Endometrial microvascular endothelial cells (primary cell): ENCODE measurements around the gene TYW1. TPM values are rescaled to one million over a fixed set of nuclear protein-coding genes. Genes with fewer than 3 reads are reported as not detected.
"Not testable (repeated sequence)": the region's sequence is repeated elsewhere in the genome, so short reads cannot be mapped to it uniquely, and the experiment has no call there.

Experiments
- in situ Hi-C: cut with HindIII; loops from 2 replicates; pipeline ENCODE4 v1.10.0; 2017; ENCODE audit warnings: low sequenced_read_pairs, low pct_unique_long_range_greater_than_20kb; ENCODE audit errors: inconsistent ontology term
- total RNA-seq: library from RNA; depleted of rRNA; stranded (reverse); fragments of >200 nt; gene quantifications from one replicate; pipeline ENCODE4 v1.2.3, GENCODE V29; 2015; ENCODE audit errors: inconsistent ontology term

Gene TYW1
- total RNA-seq, 1 donor from 2014 or later: 22.4 TPM

DNA sequence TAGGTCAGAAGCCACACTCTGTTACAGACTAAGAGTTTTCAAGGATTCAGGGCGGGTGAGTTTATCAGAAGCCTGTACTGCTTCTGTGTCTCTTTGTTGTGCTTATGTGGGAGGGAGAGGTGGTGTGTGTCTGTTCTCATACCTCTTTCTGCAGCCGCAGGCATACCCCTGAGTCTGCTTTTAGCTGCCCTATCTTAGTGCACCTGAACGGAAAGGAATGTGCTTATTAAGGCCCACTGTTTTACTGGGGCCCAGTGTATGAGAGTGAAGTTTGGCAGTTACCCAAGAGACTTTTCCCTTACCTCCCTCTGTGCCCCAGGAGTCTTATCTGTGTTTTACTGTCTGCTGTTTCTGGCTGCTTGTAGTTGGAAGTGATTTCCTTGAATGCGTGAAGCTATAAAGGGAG, 104.3 kb downstream of the TYW1 start:
- in situ Hi-C loops: no loop called here

DNA sequence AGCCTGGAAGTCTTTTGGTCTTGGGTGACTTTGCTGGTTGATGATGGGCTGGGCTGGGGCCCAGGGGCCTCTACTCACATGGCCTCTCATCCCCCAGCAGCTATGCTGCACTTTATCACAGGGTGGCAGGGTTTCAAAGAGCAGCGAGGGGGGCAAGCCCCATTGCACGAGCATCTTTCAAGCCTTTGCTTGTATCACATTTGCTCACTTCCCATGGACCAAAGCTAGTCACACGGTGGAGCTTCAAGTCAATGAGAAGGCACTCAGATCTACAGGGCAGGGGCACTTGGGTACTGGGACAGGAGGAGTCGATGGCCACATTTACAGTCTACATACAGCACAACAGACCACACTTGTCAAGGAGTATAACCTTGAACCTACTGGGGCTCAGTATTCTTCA, 108.3 kb downstream of the TYW1 start:
- in situ Hi-C loops: not testable (repeated sequence)

DNA sequence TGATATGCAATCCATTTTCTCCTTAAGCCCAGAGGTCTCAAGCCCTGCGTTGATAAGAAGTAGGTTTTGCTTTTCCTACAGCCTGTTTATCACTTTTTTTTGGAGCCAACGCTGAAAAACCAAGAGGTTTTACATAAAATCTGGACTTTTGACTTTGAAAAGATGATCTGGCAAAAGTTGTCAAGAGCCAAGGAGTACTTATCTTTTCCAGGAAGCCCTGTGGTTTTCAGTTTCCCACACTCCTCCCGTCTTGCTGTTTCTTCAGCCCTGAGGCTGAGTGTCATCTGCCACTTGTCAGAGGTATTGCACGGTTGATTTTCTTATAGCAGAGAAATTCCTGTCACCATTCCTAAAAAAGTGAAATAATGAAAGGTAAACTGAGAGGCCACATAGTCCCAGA, 108.7 kb downstream of the TYW1 start:
- in situ Hi-C loops: no loop called here

DNA sequence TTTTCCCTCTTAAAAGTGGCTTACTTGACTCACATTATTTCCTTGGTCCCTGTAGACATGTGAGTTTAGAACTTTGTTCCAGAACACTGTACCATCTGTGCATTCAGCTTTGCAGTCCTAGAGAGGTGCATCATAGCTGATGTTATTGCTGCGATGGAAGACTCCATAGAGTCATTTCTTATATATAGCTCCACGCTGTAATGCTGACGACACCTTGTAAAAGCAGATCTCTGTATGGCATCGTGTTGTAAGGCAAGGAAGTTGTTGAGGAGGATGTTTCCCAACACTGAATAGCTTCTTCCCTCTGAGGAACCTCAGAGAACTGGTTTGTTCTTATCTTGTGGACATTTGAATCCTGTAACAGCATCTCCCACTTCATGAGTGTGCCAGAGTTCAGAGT, 109.6 kb downstream of the TYW1 start:
- in situ Hi-C loops: not testable (repeated sequence)

DNA sequence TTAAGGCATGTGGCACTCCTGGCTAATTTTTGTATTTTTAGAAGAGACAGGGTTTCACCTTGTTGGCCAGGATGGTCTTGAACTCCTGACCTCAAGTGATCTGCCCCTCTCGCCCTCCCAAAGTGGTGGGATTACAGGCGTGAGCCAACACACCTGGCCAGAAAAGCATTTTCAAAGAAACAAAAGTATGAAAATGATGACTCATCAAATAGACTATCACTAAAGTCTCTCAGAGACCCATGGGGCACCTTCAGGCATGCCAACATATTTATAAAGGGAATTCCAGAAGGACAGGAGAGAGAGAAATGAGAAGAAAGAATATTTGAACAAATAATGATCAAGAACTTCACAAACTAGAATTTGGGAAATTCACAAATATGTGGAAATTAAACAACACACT, 114.7 kb downstream of the TYW1 start:
- in situ Hi-C loops: not testable (repeated sequence)

DNA sequence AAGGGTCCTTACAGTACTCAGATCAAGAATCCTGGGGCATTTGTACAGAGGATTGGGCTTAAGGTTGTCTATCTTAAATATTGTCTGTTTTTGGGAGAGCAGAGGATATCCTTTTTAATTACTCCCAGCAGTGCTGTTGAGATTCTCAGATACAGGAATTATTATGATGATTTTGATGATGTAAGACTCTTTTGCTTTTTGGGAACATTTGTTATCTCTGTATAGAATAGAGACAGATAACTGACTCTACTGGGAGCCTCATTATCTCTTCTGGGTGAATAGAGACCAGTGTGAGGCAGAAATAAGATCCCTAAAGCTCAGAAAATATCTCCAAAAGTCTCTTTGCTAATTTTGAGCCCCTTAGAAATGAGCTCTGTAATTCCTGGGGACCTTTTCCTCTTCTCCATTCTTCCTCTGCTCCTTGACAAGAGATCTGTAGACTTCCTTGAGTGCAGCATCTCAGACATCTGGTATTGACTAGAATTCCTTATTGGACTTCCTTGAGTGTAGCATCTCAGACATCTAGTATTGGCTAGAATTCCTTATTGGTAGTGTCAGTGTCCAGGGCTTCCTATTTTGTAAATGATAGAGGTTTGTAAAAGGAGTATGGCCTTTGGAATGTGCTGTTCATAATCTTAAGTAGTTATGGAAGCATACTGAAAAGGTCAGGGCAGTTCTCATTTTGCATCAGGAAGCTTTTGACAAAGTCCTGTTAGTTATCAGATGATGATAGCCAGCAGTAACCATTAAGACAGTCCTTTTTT, 118.0 kb downstream of the TYW1 start:
- in situ Hi-C loops: not testable (repeated sequence)

DNA sequence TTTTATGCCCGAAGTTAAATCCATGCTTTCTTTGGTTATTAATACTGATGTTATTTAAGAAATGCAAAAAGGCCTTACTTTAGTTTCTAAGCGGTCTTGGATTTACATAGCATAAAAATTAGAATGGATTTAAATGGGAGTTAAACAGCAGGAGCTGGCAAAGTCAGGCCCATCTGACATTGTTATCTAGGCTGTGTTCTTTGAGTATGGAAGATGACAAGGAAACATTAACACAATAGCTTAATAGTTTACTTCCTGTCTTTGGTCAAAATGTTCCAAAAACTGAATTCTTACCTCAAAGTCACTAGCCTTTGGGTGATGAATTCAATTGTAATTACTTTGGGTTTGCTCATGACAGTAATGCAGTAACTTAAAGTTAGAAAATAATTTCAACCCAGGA, 123.9 kb downstream of the TYW1 start:
- in situ Hi-C loops: not testable (repeated sequence)

DNA sequence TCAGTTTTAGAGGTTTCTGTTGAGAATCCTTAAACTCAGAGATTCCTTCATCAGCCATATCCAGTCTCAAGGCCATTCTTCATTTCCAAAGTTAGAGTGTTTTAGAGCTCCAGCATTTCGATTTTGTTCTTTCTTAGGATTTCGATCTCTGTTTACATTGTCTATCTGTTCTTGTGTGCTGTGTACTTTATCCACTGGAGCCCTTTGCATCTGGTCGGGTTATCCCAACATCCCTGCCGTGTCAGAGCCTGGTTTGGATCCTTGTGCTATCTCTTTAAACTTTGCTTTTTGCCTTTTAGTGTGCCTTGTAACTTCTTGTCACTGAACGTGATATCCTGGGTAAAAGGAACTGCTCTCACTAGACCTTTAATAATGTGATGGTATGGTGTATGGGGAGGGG, 131.6 kb downstream of the TYW1 start:
- in situ Hi-C loops: not testable (repeated sequence)

DNA sequence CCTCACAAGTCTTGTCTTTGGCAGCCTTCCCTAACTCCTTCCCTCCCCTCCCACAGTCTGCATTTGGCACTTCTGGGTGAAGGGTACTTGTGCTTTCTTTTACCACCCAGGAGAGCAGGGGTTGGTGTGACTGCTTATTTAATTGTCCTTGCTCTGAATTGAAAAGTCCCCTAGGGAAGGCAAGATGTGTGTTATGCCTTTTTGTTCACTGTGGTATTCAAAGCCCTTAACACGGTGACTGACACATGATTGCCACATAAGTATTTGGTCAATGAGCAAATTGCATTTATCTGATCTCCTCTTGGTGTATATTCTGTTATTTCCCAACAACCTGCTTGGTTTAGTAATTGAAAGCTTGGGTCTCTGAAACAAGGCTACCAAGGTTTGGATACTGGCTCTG, 134.1 kb downstream of the TYW1 start:
- in situ Hi-C loops: not testable (repeated sequence)

DNA sequence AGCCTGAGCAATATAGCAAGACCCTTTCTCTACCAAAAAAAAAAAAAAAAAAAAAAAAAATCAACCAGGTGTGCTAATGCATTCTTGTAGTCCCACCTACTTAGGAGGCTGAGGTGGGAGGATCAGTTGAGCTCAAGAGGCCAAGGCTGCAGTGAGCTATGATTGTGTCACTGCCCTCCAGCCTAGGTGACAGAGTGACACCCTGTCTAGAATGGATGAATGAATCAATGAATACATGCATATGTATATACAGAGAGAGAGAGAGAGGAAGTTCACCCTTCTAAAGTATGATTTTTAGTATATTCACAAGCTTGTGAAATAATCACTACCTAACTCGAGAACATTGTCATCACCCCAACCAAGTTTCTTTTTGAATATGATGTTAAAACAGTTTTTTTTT, 138.3 kb downstream of the TYW1 start:
- in situ Hi-C loops: not testable (repeated sequence)

DNA sequence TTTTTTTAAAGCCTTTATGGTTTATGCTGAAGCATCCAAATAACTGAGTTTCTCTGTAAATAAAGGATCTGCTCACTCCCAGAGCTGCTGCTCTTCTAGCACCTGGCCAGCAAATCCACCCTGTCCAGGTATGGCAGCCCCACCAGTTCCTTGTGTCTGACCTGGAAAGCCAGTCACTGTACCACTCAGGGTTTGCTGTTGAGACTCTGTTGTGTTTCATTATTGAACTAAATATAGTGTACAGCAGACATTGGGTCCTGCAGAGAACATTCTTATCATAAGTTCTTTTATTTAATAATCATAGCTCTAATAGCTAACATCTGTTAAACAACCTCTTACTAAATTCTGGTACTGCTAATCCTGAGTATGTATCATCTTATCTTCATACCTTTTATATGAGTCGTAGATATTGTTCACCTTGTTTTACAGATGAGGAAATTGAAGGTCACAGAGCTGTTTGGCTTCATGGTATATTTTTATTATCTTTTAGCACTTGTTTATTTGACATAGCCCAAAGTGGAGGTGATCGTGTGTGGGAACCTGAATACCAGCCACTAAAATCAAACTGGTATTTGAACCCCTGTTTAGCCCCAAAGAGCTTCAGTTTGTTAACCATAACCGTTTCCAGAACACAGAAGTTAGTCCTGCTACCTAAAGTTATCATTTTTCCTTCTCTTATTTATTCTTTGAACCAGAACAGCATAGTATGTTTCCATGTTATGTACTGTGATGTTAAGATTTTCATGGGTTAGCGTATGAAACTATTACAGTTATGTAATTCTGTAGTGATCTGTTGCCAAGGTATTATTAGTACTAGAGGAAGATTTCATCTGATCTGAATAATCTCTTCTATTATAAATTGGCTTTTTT, 139.2 kb downstream of the TYW1 start:
- in situ Hi-C loops: not testable (repeated sequence)

DNA sequence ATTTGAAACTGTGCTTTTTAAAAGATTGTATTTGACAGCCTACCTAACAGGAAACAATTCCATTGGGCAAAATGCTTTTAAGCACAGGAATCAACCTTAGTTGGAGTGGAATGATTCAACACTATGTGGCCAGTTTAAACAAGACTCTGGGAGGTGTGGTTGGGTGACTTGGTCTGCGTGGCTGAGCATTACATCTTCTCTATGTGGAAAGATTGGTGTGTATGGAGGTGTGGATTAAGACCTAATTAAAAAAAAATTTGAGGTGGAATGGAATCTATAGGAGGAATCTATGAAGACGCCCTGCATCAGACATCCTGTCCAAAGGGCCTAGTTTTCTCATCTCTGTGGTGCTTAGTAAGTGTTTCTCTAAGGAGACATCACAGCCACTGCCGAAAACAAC, 140.9 kb downstream of the TYW1 start:
- in situ Hi-C loops: not testable (repeated sequence)

DNA sequence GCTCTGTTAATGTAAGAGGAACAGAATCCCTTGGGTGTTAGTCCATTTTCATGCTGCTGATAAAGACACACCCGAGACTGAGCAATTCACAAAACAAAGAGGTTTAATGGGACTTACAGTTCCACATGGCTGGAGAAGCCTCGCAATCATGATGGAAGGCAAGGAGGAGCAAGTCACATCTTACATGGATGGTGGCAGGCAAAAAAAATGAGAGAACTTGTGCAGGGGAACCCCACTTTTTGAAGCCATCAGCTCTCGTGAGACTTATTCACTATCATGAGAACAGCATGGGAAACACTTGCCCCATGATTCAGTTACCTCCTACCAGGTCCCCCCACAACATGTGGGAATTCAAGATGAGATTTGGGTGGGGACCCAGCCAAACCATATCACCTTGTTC, 143.2 kb downstream of the TYW1 start:
- in situ Hi-C loops: not testable (repeated sequence)

DNA sequence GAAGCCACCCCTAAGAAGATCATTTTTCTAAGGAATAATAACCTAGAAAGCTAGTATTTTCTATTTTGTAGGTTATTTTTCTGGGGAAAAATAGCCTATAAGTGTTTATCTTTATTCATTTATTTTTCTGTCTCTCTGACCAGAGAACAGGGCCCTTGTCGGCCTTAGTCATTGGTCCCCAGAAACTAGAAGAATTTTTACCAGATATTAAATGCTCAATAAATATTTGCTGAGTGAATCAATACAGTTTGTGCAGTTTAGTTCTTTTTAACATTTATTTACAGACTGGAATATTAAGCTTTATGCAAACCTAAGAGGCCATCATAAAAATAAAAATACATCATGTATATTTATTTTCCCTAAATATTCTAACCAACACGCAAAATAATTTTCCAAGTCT, 144.4 kb downstream of the TYW1 start:
- in situ Hi-C loops: not testable (repeated sequence)

DNA sequence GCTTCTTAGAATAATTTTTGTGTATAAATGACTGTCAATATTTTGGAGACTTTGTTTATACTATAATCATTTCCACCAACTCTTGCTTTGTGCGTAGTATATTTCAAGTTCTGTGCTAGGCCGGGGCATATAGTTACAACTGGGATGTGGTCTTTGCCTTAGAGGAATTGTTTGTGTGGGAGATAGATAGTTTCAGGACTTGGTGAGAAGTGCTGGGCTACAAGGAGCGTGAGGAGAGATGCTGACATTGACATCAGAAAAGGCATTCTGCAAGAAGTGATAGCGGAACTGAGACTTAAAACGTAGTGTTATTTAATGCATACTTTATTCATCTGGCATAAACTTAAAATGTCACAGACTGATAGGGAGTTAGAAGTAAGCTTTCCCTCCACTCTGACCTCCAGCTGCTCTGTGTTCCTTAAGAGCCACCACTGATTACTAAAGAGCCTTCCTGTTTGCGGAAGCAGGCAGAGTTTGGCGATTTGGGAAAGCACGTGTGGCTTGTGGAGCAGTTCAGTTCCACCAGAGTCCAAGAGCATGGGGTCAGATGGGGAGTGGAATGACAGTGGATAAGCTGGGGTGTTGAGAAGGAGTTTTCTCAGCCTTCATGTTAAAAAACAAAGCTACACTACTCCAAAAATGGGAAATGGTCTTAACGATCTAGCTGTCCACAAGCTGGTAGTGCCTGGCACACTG, 146.6 kb downstream of the TYW1 start:
- in situ Hi-C loops: not testable (repeated sequence)

DNA sequence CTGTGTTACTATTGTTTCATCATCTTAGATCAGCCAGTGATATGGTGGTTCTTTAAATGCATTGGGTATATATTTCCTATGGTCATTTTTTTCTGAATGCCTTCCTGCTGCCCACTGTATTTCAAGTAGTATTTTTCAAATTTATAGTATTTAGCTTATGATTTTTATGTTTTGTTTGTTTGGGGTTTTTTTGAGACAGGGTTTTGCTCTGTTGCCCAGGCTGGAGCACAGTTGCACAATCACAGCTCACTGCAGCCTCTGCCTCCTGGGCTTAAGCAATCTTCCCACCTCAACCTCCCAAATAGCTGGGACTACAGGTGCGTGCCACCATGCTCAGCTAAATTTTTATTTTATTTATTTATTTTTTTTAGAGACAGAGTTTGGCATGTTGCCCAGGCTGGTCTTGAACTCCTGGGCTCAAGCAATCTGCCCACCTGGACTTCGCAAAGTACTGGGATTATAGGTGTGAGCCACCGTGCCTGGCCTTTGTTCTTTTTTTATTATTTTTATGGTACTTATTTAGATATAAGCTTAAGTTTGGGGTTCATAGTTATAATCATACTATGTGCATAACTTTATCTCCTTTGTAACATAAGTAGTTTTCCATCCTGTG, 149.1 kb downstream of the TYW1 start:
- in situ Hi-C loops: not testable (repeated sequence)

DNA sequence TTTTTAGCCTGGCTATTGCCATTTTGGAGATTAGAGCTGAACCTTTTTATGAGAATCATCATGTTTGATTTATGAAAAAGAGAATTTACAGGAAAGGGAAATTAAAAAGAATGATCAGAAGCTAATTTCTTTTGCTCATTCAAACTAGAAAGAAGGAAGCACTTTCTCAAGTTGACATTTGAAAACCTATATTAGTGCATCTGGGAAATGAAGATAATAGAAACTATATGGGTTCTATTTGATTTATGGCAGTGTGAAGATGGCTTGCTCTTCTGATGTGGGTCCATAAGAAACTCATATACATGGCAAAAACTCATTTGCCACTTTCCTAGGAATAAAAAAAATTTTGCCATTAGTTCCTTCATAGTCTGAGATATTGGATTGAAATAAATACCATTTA, 152.5 kb downstream of the TYW1 start:
- in situ Hi-C loops: not testable (repeated sequence)

DNA sequence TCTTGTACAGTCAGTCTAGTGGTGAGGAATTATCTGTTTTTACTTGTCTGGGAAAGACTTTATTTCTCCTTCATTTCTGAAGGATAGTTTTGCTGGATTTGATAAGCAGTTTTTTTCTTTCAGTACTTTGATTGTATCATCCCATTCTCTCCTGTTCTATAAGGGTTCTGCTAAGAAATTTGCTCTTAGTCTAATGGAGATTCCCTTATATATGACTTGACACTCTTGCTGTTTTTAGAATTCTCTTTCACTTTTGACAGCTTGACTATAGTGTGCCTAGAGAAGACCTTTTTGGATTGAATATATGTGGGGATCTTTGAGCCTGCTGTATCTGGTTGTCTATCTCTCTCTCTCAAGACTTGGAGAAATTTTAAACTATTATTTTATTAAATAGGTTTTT, 157.7 kb downstream of the TYW1 start:
- in situ Hi-C loops: not testable (repeated sequence)

DNA sequence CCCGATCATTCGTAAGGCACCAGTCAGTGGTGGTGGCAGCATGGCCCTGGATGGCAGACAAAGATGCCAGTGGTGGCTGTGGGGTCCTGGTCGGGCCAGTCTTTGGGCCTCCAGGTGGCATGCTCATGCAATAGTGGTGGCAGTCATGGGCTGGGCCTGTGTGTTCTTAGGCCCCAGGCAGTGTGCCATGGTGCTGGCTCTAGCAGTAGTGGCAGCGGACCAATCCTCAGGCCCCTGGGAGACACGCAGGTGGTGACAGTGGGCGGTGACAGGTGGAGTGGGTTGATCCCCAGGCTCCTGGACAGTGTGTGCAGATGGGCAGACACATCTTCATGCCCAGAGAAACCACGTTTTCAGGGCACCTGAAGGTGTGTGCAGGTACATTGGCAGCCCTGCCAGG, 159.4 kb downstream of the TYW1 start:
- in situ Hi-C loops: not testable (repeated sequence)
